Measurements from ENCODE around the gene SNRPE.
"Not testable (repeated sequence)": the region's sequence is repeated elsewhere in the genome, so short reads cannot be mapped to it uniquely, and the experiment has no call there.

SNRPE gene

GRCh38 chr1:203861379-203862184 lies at the start of gene SNRPE:
Gene SNRPE, plus strand, starts transcription at chr1:203861599. Its CDS starts 61 bp downstream, at chr1:203861660.
- DNase-seq (ENCODE audit: low read depth): peak; percentile 97

- DNase-seq (ENCODE audit: low read depth): peak; percentile 9
These were observed 47.6 kb upstream of the SNRPE start for GRCh38 chr1:203813581-203814341.

GRCh38 chr1:203818399-203818798 lies 43.0 kb upstream of the SNRPE start:
- DNase-seq (ENCODE audit: low read depth): no peak

GRCh38 chr1:203823306-203823705 lies 38.1 kb upstream of the SNRPE start:
- DNase-seq (ENCODE audit: low read depth): peak; percentile 66

GRCh38 chr1:203826175-203826574 lies 35.2 kb upstream of the SNRPE start:
- DNase-seq (ENCODE audit: low read depth): no peak

GRCh38 chr1:203828002-203828401 lies 33.4 kb upstream of the SNRPE start:
- no peak for DNase-seq (ENCODE audit: low read depth)

- DNase-seq (ENCODE audit: low read depth): no peak
These were observed 32.9 kb upstream of the SNRPE start for GRCh38 chr1:203828503-203828902.

- DNase-seq (ENCODE audit: low read depth): peak; percentile 40
These were observed 32.2 kb upstream of the SNRPE start for GRCh38 chr1:203829247-203829646.

GRCh38 chr1:203835476-203835875 lies 25.9 kb upstream of the SNRPE start:
- DNase-seq (ENCODE audit: low read depth): no peak

- DNase-seq (ENCODE audit: low read depth): peak; percentile 95
These were observed 22.3 kb upstream of the SNRPE start for GRCh38 chr1:203839081-203839480.

GRCh38 chr1:203840208-203840808 lies 21.1 kb upstream of the SNRPE start:
- no peak for DNase-seq (ENCODE audit: low read depth)

GRCh38 chr1:203842559-203842876 lies 18.9 kb upstream of the SNRPE start:
- DNase-seq (ENCODE audit: low read depth): no peak

- no peak for DNase-seq (ENCODE audit: low read depth)
These were observed 18.0 kb upstream of the SNRPE start for GRCh38 chr1:203843435-203843834.

GRCh38 chr1:203853112-203853511 lies 8.3 kb upstream of the SNRPE start:
- DNase-seq (ENCODE audit: low read depth): not testable (repeated sequence)

GRCh38 chr1:203858055-203858454 lies 3.3 kb upstream of the SNRPE start:
- DNase-seq (ENCODE audit: low read depth): peak; percentile 64

GRCh38 chr1:203858975-203859374 lies 2.4 kb upstream of the SNRPE start:
- DNase-seq (ENCODE audit: low read depth): no peak

- peak; percentile 16 for DNase-seq (ENCODE audit: low read depth)
These were observed 888 bp upstream of the SNRPE start for GRCh38 chr1:203860396-203861025.

- no peak for DNase-seq (ENCODE audit: low read depth)
These were observed 6.4 kb downstream of the SNRPE start for GRCh38 chr1:203867802-203868201.

GRCh38 chr1:203870245-203870644 lies 8.8 kb downstream of the SNRPE start:
- DNase-seq (ENCODE audit: low read depth): no peak

GRCh38 chr1:203871114-203871880 lies 9.9 kb downstream of the SNRPE start:
- DNase-seq (ENCODE audit: low read depth): peak; percentile 67

- no peak for DNase-seq (ENCODE audit: low read depth)
These were observed 11.7 kb downstream of the SNRPE start for GRCh38 chr1:203873094-203873493.

GRCh38 chr1:203878422-203878821 lies 17.0 kb downstream of the SNRPE start:
- DNase-seq (ENCODE audit: low read depth): no peak
